HCT116 (cell line): Measurements from ENCODE around the gene TGM4. TPM values are rescaled to one million over a fixed set of nuclear protein-coding genes. Genes with fewer than 3 reads are reported as not detected.

ENCODE experiments used
- ATAC-seq: fragments of 200-7000 bp; cut with Tn5 transposase; 2 replicates; pipeline ENCODE4 v1.9.1; 2020; ENCODE audit warnings: mild to moderate bottlenecking, moderate library complexity
- BruUV-seq: library from RNA; stranded (reverse); fragments of 400-500 nt; replicated peaks from 2 replicates; lab custom pipeline; 2021; lab: Mats Ljungman, UMichigan
- CTCF ChIA-PET: fragments of 300-600 bp; sonication (Branson Sonifier 250); formaldehyde crosslinking; loops from one replicate; lab custom pipeline; 2021; ENCODE audit warnings: antibody characterized with exemption; lab: Charles Lee
- POLR2A ChIA-PET: fragments of 300-600, 350-600 bp; sonication (Branson Sonifier 250); formaldehyde crosslinking; loops from one replicate; lab custom pipeline; 2021; ENCODE audit warnings: antibody characterized with exemption; lab: Charles Lee
- RAD21 ChIA-PET, 2 experiments: fragments of 300-600 bp; sonication (Branson Sonifier 250); formaldehyde crosslinking; loops; one replicate each; lab custom pipeline; 2023; ENCODE audit warnings: low total read pairs in 2 of 2; ENCODE audit not compliant: uncharacterized antibody in 2 of 2, unreplicated experiment in 2 of 2, low non-redundant PET in 1 of 2; lab: Charles Lee
- DNase-seq: peaks from one replicate; pipeline ENCODE4 v3.0.0-alpha.2; 2010; ENCODE audit warnings: low read depth, low spot score
- H2AFZ ChIP-seq: fragments of 200-600 bp; shearing (Covaris generic), sonication (generic); 2 replicates; pipeline ENCODE4 v1.6.1; 2017; ENCODE audit warnings: low read depth, mixed run types, mixed read lengths, antibody characterized with exemption, low read length; ENCODE audit not compliant: poor library complexity, severe bottlenecking
- H3K27ac ChIP-seq: 2 replicates; pipeline ENCODE4 v1.5.1; 2012; ENCODE audit warnings: low read depth, low read length
- H3K27me3 ChIP-seq: fragments of 200-600 bp; sonication (generic); 2 replicates; pipeline ENCODE4 v1.6.1; 2016; ENCODE audit warnings: mixed run types, low read length, mixed read lengths; ENCODE audit not compliant: insufficient read depth
- H3K36me3 ChIP-seq, 2 experiments: fragments of 200-500 bp in 1 of 2; fragments of 200-600 bp in 1 of 2; sonication (Bioruptor generic) in 1 of 2; sonication (generic) in 1 of 2; 2 replicates each; pipeline versions ENCODE4 v1.5.1 to v1.6.1; 2014 to 2016; ENCODE audit warnings: low read length in 2 of 2, inconsistent platforms in 1 of 2, mixed read lengths in 1 of 2, mixed run types in 1 of 2; ENCODE audit not compliant: insufficient read depth in 2 of 2, control insufficient read depth in 1 of 2
- H3K4me1 ChIP-seq, 2 experiments: fragments of 200-600 bp in 1 of 2; sonication (generic) in 1 of 2; 2 replicates each; pipeline versions ENCODE4 v1.5.1 to v1.6.1; 2012 to 2017; ENCODE audit warnings: low read length in 2 of 2, inconsistent platforms in 1 of 2, mild to moderate bottlenecking in 1 of 2, mixed read lengths in 1 of 2, mixed run types in 1 of 2, moderate library complexity in 1 of 2; ENCODE audit not compliant: insufficient read depth in 2 of 2, control insufficient read depth in 1 of 2
- H3K4me2 ChIP-seq: fragments of 200-600 bp; sonication (generic); 2 replicates; pipeline ENCODE4 v1.6.1; 2017; ENCODE audit warnings: mixed run types, low read length, mixed read lengths
- H3K4me3 ChIP-seq, 2 experiments: fragments of 200-600 bp in 1 of 2; sonication (generic) in 1 of 2; replicated peaks in 1 of 2; 2 replicates each; pipeline ENCODE4 v1.5.1; 2011 to 2016; ENCODE audit warnings: low read length in 2 of 2, control low read depth in 1 of 2, low read depth in 1 of 2, mild to moderate bottlenecking in 1 of 2, mixed read lengths in 1 of 2, mixed run types in 1 of 2
- H3K79me2 ChIP-seq: fragments of 200-600 bp; sonication (generic); 2 replicates; pipeline ENCODE4 v1.6.1; 2017; ENCODE audit warnings: mild to moderate bottlenecking, mixed run types, low read length, moderate library complexity, mixed read lengths; ENCODE audit not compliant: insufficient read depth
- H3K9ac ChIP-seq: fragments of 200-600 bp; sonication (generic); 2 replicates; pipeline ENCODE4 v1.6.1; 2016; ENCODE audit warnings: low read length, mixed read lengths
- H3K9me2 ChIP-seq: fragments of 200-600 bp; sonication (generic), shearing (Covaris generic); 2 replicates; pipeline ENCODE4 v1.6.1; 2017; ENCODE audit warnings: mixed run types, mild to moderate bottlenecking, moderate library complexity; ENCODE audit not compliant: insufficient read depth
- H3K9me3 ChIP-seq, 2 experiments: fragments of 200-500 bp in 1 of 2; fragments of 200-600 bp in 1 of 2; sonication (Bioruptor generic) in 1 of 2; sonication (generic) in 1 of 2; 2 replicates each; pipeline ENCODE4 v1.6.1; 2014 to 2017; ENCODE audit warnings: low read length in 2 of 2, mixed read lengths in 2 of 2, inconsistent platforms in 1 of 2, low read depth in 1 of 2, mild to moderate bottlenecking in 1 of 2, mixed run types in 1 of 2, moderate library complexity in 1 of 2; ENCODE audit not compliant: control insufficient read depth in 1 of 2, insufficient read depth in 1 of 2
- H4K20me1 ChIP-seq: fragments of 200-600 bp; sonication (generic), shearing (Covaris generic); 2 replicates; pipeline ENCODE4 v1.6.1; 2017; ENCODE audit warnings: mixed run types, mild to moderate bottlenecking, moderate library complexity; ENCODE audit not compliant: insufficient read depth
- ATF3 ChIP-seq: IDR thresholded peaks from 2 replicates; pipeline ENCODE4 v1.6.1; 2012
- CEBPB ChIP-seq: IDR thresholded peaks from 2 replicates; pipeline ENCODE4 v1.6.1; 2012; ENCODE audit warnings: low read depth
- ELF1 ChIP-seq: IDR thresholded peaks from 2 replicates; pipeline ENCODE4 v1.6.1; 2012; ENCODE audit warnings: low read depth, borderline replicate concordance
- EZH2 ChIP-seq: fragments of 200-600 bp; sonication (generic); IDR thresholded peaks from 2 replicates; pipeline ENCODE4 v1.6.1; 2017; ENCODE audit warnings: antibody characterized with exemption, mixed run types
- EZH2phosphoT487 ChIP-seq: fragments of 200-600 bp; IDR thresholded peaks from 2 replicates; pipeline ENCODE4 v1.6.1; 2018; ENCODE audit warnings: antibody characterized with exemption, borderline replicate concordance
- FOSL1 ChIP-seq: IDR thresholded peaks from 2 replicates; pipeline ENCODE4 v1.6.1; 2012; ENCODE audit warnings: low read depth
- JUND ChIP-seq: IDR thresholded peaks from 2 replicates; pipeline ENCODE4 v1.6.1; 2012
- POLR2A ChIP-seq: IDR thresholded peaks from 2 replicates; pipeline ENCODE4 v1.7.0; 2011; ENCODE audit warnings: borderline replicate concordance; ENCODE audit not compliant: insufficient read depth, insufficient read length; ENCODE audit errors: extremely low read depth
- RAD21 ChIP-seq: IDR thresholded peaks from 2 replicates; pipeline ENCODE4 v1.6.1; 2012; ENCODE audit warnings: low read depth, mild to moderate bottlenecking
- SIN3A ChIP-seq: IDR thresholded peaks from 2 replicates; pipeline ENCODE4 v1.6.1; 2012; ENCODE audit warnings: low read depth
- SP1 ChIP-seq: IDR thresholded peaks from 2 replicates; pipeline ENCODE4 v1.6.1; 2012; ENCODE audit warnings: low read depth
- SRF ChIP-seq: IDR thresholded peaks from 2 replicates; pipeline ENCODE4 v1.6.1; 2012; ENCODE audit warnings: low read depth
- TCF7L2 ChIP-seq: IDR thresholded peaks from 2 replicates; pipeline ENCODE4 v1.7.0; 2011; ENCODE audit warnings: borderline replicate concordance, inconsistent platforms; ENCODE audit not compliant: insufficient read depth, insufficient read length; ENCODE audit errors: extremely low read depth
- ZFX ChIP-seq: fragments of 450-650 bp; IDR thresholded peaks from 2 replicates; pipeline ENCODE4 v1.6.1; 2017
- ZNF274 ChIP-seq: fragments of 200-500 bp; sonication (Bioruptor generic); IDR thresholded peaks from 2 replicates; pipeline ENCODE4 v1.6.1; 2014; ENCODE audit warnings: mild to moderate bottlenecking, low read depth, low read length, inconsistent platforms
- intact Hi-C: fragments of 100-400 bp; cut with micrococcal nuclease; formaldehyde crosslinking; loops from 2 replicates; pipeline ENCODE4 v1.10.0; 2022
- total RNA-seq: library from RNA; stranded (reverse); gene quantifications from one replicate; pipeline ENCODE4 v1.2.1, GENCODE V29; 2021; ENCODE audit not compliant: unreplicated experiment
- TF ChIP-seq, protein P1 (sequence below): IDR thresholded peaks from 2 replicates; pipeline ENCODE4 v1.6.1; 2012; ENCODE audit warnings: low read depth
- TF ChIP-seq, protein P2 (sequence below): IDR thresholded peaks from 2 replicates; pipeline ENCODE4 v1.6.1; 2012

Gene TGM4
- total RNA-seq, 1 experiment from 2014 or later = not detected

DNA sequence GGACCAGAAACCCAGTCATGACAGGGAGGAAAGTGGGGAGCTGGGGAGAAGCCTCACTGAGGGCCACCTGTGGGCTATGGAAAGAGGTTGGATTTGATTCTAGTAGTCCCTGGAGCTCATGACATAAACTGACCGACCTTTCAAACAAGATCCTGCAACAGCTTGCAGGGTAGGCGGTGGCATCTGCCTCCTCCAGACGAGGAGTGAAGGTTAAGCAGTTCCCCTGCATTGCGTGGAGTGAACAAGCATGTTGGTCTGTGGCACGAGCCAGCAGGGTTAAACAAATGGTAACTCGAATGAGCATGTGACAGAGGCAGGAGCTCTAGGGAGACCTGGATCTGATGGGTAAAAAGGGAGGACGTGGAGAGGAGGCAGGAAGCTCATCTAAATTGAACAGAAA lies 12.7 kb downstream of the TGM4 start (continued):
- TF ChIP-seq EZH2 = no peak
- TF ChIP-seq ATF3 = no peak
- TF ChIP-seq FOSL1 = no peak
- TF ChIP-seq ELF1 = no peak

- Histone ChIP-seq H3K4me1 (peaks cover 18 to 28% of the 10 kb centered on the region in 2 experiments), H3K27me3 (no peaks in the 10 kb centered on the region), H2AFZ (no peak overlapping the region), H3K36me3 (no peaks in the 10 kb centered on the region), H3K9ac (no peak overlapping the region), H3K4me3 (no peak overlapping the region), H3K9me3 (no peaks in the 10 kb centered on the region), H3K4me2 (no peak overlapping the region), H3K9me2 (no peaks in the 10 kb centered on the region), H3K79me2 (no peaks in the 10 kb centered on the region), H4K20me1 (no peaks in the 10 kb centered on the region), H3K27ac (no peak overlapping the region)
- intact Hi-C loops = no loop called here
- ChIA-PET POLR2A (no interaction called here), RAD21 (no interaction called here), CTCF (no interaction called here)
- no TSS peak for BruUV-seq
- ATAC-seq = no peak
- DNase-seq = no peak
- TF ChIP-seq ZNF274 = no peak
- no peak for TF ChIP-seq CEBPB
- no peak for TF ChIP-seq SIN3A
- no peak for TF ChIP-seq EZH2
- TF ChIP-seq ZFX = no peak
- TF ChIP-seq ATF3 = no peak
- TF ChIP-seq, protein P1, sequence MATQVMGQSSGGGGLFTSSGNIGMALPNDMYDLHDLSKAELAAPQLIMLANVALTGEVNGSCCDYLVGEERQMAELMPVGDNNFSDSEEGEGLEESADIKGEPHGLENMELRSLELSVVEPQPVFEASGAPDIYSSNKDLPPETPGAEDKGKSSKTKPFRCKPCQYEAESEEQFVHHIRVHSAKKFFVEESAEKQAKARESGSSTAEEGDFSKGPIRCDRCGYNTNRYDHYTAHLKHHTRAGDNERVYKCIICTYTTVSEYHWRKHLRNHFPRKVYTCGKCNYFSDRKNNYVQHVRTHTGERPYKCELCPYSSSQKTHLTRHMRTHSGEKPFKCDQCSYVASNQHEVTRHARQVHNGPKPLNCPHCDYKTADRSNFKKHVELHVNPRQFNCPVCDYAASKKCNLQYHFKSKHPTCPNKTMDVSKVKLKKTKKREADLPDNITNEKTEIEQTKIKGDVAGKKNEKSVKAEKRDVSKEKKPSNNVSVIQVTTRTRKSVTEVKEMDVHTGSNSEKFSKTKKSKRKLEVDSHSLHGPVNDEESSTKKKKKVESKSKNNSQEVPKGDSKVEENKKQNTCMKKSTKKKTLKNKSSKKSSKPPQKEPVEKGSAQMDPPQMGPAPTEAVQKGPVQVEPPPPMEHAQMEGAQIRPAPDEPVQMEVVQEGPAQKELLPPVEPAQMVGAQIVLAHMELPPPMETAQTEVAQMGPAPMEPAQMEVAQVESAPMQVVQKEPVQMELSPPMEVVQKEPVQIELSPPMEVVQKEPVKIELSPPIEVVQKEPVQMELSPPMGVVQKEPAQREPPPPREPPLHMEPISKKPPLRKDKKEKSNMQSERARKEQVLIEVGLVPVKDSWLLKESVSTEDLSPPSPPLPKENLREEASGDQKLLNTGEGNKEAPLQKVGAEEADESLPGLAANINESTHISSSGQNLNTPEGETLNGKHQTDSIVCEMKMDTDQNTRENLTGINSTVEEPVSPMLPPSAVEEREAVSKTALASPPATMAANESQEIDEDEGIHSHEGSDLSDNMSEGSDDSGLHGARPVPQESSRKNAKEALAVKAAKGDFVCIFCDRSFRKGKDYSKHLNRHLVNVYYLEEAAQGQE = no peak
- no peak for TF ChIP-seq POLR2A
- TF ChIP-seq, protein P2, sequence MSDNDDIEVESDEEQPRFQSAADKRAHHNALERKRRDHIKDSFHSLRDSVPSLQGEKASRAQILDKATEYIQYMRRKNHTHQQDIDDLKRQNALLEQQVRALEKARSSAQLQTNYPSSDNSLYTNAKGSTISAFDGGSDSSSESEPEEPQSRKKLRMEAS = no peak
- no peak for TF ChIP-seq FOSL1
- TF ChIP-seq SRF = no peak
- TF ChIP-seq SP1 = no peak
- TF ChIP-seq RAD21 = no peak
- TF ChIP-seq JUND = no peak
- no peak for TF ChIP-seq EZH2phosphoT487
- no peak for TF ChIP-seq TCF7L2
Measured at GRCh38 chr3:44890258-44890657, 15.8 kb downstream of the TGM4 start.
